ENCODE data around the gene RNLS. TPM values are rescaled to one million over a fixed set of nuclear protein-coding genes. Genes with fewer than 3 reads are reported as not detected.

Gene RNLS
- total RNA-seq, 1 experiment from 2014 or later = not detected

GRCh38 chr10:88230251-88230650, 352.9 kb downstream of the RNLS start:
- Histone ChIP-seq H3K9me3 (replicated peaks) (no peaks in the 10 kb centered on the region), H3K4me1 (no peaks in the 10 kb centered on the region), H3K4me3 (no peak overlapping the region), H3K27me3 (no peaks in the 10 kb centered on the region), H3K27ac (no peak overlapping the region), H3K36me3 (no peaks in the 10 kb centered on the region)
- no peak for DNase-seq

- Histone ChIP-seq H3K9me3 (replicated peaks) (no peaks in the 10 kb centered on the region), H3K4me3 (no peak overlapping the region), H3K4me1 (no peaks in the 10 kb centered on the region), H3K27ac (no peak overlapping the region), H3K27me3 (no peaks in the 10 kb centered on the region), H3K36me3 (no peaks in the 10 kb centered on the region)
- DNase-seq = no peak
These were observed 355.0 kb downstream of the RNLS start for GRCh38 chr10:88228130-88228529.

GRCh38 chr10:88227342-88228018, 355.6 kb downstream of the RNLS start:
- no peak overlapping the region for H3K27ac ChIP-seq
- no peaks in the 10 kb centered on the region for H3K27me3 ChIP-seq
- H3K4me3 ChIP-seq = no peak overlapping the region
- H3K9me3 ChIP-seq (replicated peaks) = no peaks in the 10 kb centered on the region
- H3K36me3 ChIP-seq = no peaks in the 10 kb centered on the region
- H3K4me1 ChIP-seq = no peaks in the 10 kb centered on the region
- no peak for DNase-seq

- Histone ChIP-seq H3K9me3 (replicated peaks) (no peaks in the 10 kb centered on the region), H3K4me3 (no peak overlapping the region), H3K4me1 (no peaks in the 10 kb centered on the region), H3K27me3 (no peaks in the 10 kb centered on the region), H3K27ac (no peak overlapping the region), H3K36me3 (no peaks in the 10 kb centered on the region)
- no peak for DNase-seq
These were observed 356.2 kb downstream of the RNLS start for GRCh38 chr10:88226891-88227290.

- Histone ChIP-seq H3K4me3 (no peak overlapping the region), H3K27me3 (no peaks in the 10 kb centered on the region), H3K36me3 (no peaks in the 10 kb centered on the region), H3K27ac (no peak overlapping the region), H3K9me3 (replicated peaks) (no peaks in the 10 kb centered on the region), H3K4me1 (no peaks in the 10 kb centered on the region)
- no peak for DNase-seq
These were observed 357.0 kb downstream of the RNLS start for GRCh38 chr10:88226071-88226659.

Other genes starting within 250 kb of the RNLS start
- not detected in 2 replicates for gene LIPJ, start 3.4 kb upstream of the RNLS start, total RNA-seq (2014; rRNA removed; shearing (Covaris generic))
- gene LIPF, start 81.1 kb upstream of the RNLS start, total RNA-seq (2014; rRNA removed; shearing (Covaris generic)) = not detected in 2 replicates
- gene LIPK, start 122.9 kb upstream of the RNLS start, total RNA-seq (2014; rRNA removed; shearing (Covaris generic)) = not detected in 2 replicates
- not detected in 2 replicates for gene LIPN, start 176.7 kb upstream of the RNLS start, total RNA-seq (2014; rRNA removed; shearing (Covaris generic))
- gene LIPM, start 219.4 kb upstream of the RNLS start, total RNA-seq (2014; rRNA removed; shearing (Covaris generic)) = not detected in 2 replicates